ENCODE results near the gene CPVL. TPM values are rescaled to one million over a fixed set of nuclear protein-coding genes. Genes with fewer than 3 reads are reported as not detected.

CPVL gene
- total RNA-seq, 1 donor from 2014 or later, result 56.6 TPM

- H3K4me2 ChIP-seq, result no peak overlapping the region
- no peaks in the 10 kb centered on the region for H4K20me1 ChIP-seq (ENCODE audit: low read depth)
- TF ChIP-seq EZH2phosphoT487 (IDR thresholded peaks at IDR 0.05), result no peak
- TF ChIP-seq EZH2 (IDR thresholded peaks at IDR 0.05), result no peak
- TF ChIP-seq CTCF (IDR thresholded peaks at IDR 0.05), result no peak
- H3K9me3 ChIP-seq (ENCODE audit: low read depth), result no peaks in the 10 kb centered on the region
- no peak overlapping the region for H3K27ac ChIP-seq
- Mint-ChIP-seq H3K9me3 (peaks cover 22% of the 10 kb centered on the region), H3K27ac (no peak overlapping the region), H3K27me3 (ENCODE audit: insufficient read depth, low read depth) (no peaks in the 10 kb centered on the region), H3K4me1 (peaks cover 34% of the 10 kb centered on the region), H3K36me3 (peaks cover 2% of the 10 kb centered on the region), H3K4me3 (no peak overlapping the region)
- no peak for DNase-seq (ENCODE audit: low spot score)
- no peaks in the 10 kb centered on the region for H3K36me3 ChIP-seq
- peaks cover 5% of the 10 kb centered on the region for H3F3A ChIP-seq (ENCODE audit: low read depth)
- H3K79me2 ChIP-seq (ENCODE audit: low read depth), result no peaks in the 10 kb centered on the region
- H3K9ac ChIP-seq, result no peak overlapping the region
- peaks cover 13% of the 10 kb centered on the region for H3K4me1 ChIP-seq
- H2AFZ ChIP-seq (replicated peaks), result no peak overlapping the region
- no peaks in the 10 kb centered on the region for H3K27me3 ChIP-seq
- H3K4me3 ChIP-seq, result no peak overlapping the region
Observed at GRCh38 chr7:29045258-29046086, 100.9 kb downstream of the CPVL start.

DNA sequence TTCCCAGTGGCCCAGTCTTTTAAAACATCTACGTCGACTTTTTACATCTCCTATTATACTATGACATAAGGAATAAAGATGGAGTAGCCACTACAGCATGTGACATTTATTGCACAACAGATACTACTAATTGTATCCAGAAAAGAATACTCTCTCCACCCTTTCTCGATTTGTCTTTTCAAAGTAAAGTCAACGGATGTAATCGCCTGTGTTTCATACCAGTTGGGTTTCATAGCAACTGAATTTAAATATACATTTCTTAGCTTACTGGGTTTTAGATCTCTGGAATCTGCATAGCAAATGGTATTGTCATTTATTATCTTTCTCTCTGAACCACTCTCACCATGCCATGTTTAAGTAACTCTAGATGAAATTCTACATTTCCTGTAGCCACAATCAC lies 101.8 kb downstream of the CPVL start:
- peak overlapping the region; percentile 1 for H3K27ac Mint-ChIP-seq
- no peak for DNase-seq (ENCODE audit: low spot score)
- Histone ChIP-seq H3K79me2 (ENCODE audit: low read depth) (no peaks in the 10 kb centered on the region), H3K4me1 (peaks cover 20% of the 10 kb centered on the region), H3K4me3 (no peak overlapping the region), H3K27ac (no peak overlapping the region), H3K36me3 (no peaks in the 10 kb centered on the region), H3K9ac (no peak overlapping the region), H3F3A (ENCODE audit: low read depth) (peaks cover 5% of the 10 kb centered on the region), H3K9me3 (ENCODE audit: low read depth) (no peaks in the 10 kb centered on the region), H3K27me3 (no peaks in the 10 kb centered on the region), H3K4me2 (no peak overlapping the region), H4K20me1 (ENCODE audit: low read depth) (no peaks in the 10 kb centered on the region), H2AFZ (replicated peaks) (no peak overlapping the region)
- H3K36me3 Mint-ChIP-seq, result peaks cover 2% of the 10 kb centered on the region
- TF ChIP-seq EZH2phosphoT487 (IDR thresholded peaks at IDR 0.05) (no peak), CTCF (IDR thresholded peaks at IDR 0.05) (no peak), EZH2 (IDR thresholded peaks at IDR 0.05) (no peak)
- peaks cover 44% of the 10 kb centered on the region for H3K4me1 Mint-ChIP-seq
- H3K27me3 Mint-ChIP-seq (ENCODE audit: insufficient read depth, low read depth), result no peaks in the 10 kb centered on the region
- H3K9me3 Mint-ChIP-seq, result peaks cover 18% of the 10 kb centered on the region
- H3K4me3 Mint-ChIP-seq, result no peak overlapping the region

DNA sequence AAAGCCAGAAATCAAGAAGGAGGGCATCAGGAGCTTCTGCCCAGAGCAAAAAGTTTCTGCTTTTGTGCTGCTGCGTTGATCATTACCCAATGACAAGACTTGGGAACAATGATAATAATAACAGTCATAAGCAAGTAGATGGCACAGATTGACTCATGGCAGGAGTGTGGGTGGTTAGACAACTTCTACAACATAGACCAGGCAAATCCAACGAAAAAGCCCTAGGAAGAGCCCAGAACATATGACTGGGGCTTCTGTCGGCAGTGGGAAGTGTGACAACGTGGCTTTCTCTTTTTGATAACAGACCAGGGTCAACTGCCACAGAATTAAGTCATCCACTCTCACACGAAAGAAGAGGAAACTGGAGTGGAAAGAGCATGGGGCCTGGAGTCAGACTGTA lies 102.8 kb downstream of the CPVL start:
- Histone ChIP-seq H2AFZ (replicated peaks) (no peak overlapping the region), H4K20me1 (ENCODE audit: low read depth) (no peaks in the 10 kb centered on the region), H3K4me3 (no peak overlapping the region), H3K9me3 (ENCODE audit: low read depth) (no peaks in the 10 kb centered on the region), H3F3A (ENCODE audit: low read depth) (peaks cover 5% of the 10 kb centered on the region), H3K4me1 (peaks cover 24% of the 10 kb centered on the region), H3K4me2 (no peak overlapping the region), H3K27me3 (no peaks in the 10 kb centered on the region), H3K79me2 (ENCODE audit: low read depth) (no peaks in the 10 kb centered on the region), H3K36me3 (no peaks in the 10 kb centered on the region), H3K27ac (no peak overlapping the region), H3K9ac (no peak overlapping the region)
- no peak overlapping the region for H3K4me3 Mint-ChIP-seq
- H3K27me3 Mint-ChIP-seq (ENCODE audit: insufficient read depth, low read depth), result no peaks in the 10 kb centered on the region
- no peak overlapping the region for H3K27ac Mint-ChIP-seq
- peaks cover 2% of the 10 kb centered on the region for H3K36me3 Mint-ChIP-seq
- peaks cover 13% of the 10 kb centered on the region for H3K9me3 Mint-ChIP-seq
- TF ChIP-seq EZH2 (IDR thresholded peaks at IDR 0.05), result no peak
- DNase-seq (ENCODE audit: low spot score), result no peak
- peaks cover 53% of the 10 kb centered on the region for H3K4me1 Mint-ChIP-seq

- peaks cover 32% of the 10 kb centered on the region for H3K4me1 ChIP-seq
- H3K79me2 ChIP-seq (ENCODE audit: low read depth), result no peaks in the 10 kb centered on the region
- DNase-seq (ENCODE audit: low spot score), result no peak
- H3K27ac ChIP-seq, result no peak overlapping the region
- no peak overlapping the region for H3K4me3 ChIP-seq
- peaks cover 9% of the 10 kb centered on the region for H3K9me3 Mint-ChIP-seq
- H3F3A ChIP-seq (ENCODE audit: low read depth), result peaks cover 9% of the 10 kb centered on the region
- H3K36me3 ChIP-seq, result no peaks in the 10 kb centered on the region
- no peak overlapping the region for H2AFZ ChIP-seq (replicated peaks)
- H3K27me3 Mint-ChIP-seq (ENCODE audit: insufficient read depth, low read depth), result no peaks in the 10 kb centered on the region
- H3K27me3 ChIP-seq, result no peaks in the 10 kb centered on the region
- H3K27ac Mint-ChIP-seq, result no peak overlapping the region
- H3K9ac ChIP-seq, result no peak overlapping the region
- no peak overlapping the region for H3K4me2 ChIP-seq
- TF ChIP-seq EZH2 (IDR thresholded peaks at IDR 0.05), result no peak
- no peak for TF ChIP-seq EZH2phosphoT487 (IDR thresholded peaks at IDR 0.05)
- no peak for TF ChIP-seq CTCF (IDR thresholded peaks at IDR 0.05)
- no peaks in the 10 kb centered on the region for H4K20me1 ChIP-seq (ENCODE audit: low read depth)
- H3K36me3 Mint-ChIP-seq, result peaks cover 2% of the 10 kb centered on the region
- no peak overlapping the region for H3K4me3 Mint-ChIP-seq
- peaks cover 61% of the 10 kb centered on the region for H3K4me1 Mint-ChIP-seq
- no peaks in the 10 kb centered on the region for H3K9me3 ChIP-seq (ENCODE audit: low read depth)
Observed at GRCh38 chr7:29042824-29043231, 103.5 kb downstream of the CPVL start.

All from neural progenitor cell (in vitro differentiated cells).